ENCODE measurements around the gene GRID1.

GRID1 gene

GRCh38 chr10:85915245-85915846 is 451.2 kb downstream of the GRID1 start:
- DNase-seq: no peak

- no peak for DNase-seq
Observed at GRCh38 chr10:85914720-85915119, 451.9 kb downstream of the GRID1 start.

- no peak for DNase-seq
Observed at GRCh38 chr10:85908462-85908861, 458.1 kb downstream of the GRID1 start.

- DNase-seq: no peak
Observed at GRCh38 chr10:85902051-85902450, 464.5 kb downstream of the GRID1 start.

GRCh38 chr10:85901599-85901998 is 465.0 kb downstream of the GRID1 start:
- DNase-seq: no peak

- DNase-seq: no peak
Observed at GRCh38 chr10:85900487-85900886, 466.1 kb downstream of the GRID1 start.

- DNase-seq: no peak
Observed at GRCh38 chr10:85900061-85900460, 466.5 kb downstream of the GRID1 start.

- DNase-seq: no peak
Observed at GRCh38 chr10:85891472-85891871, 475.1 kb downstream of the GRID1 start.

GRCh38 chr10:85888559-85888958 is 478.0 kb downstream of the GRID1 start:
- DNase-seq: no peak

GRCh38 chr10:85888004-85888403 is 478.6 kb downstream of the GRID1 start:
- DNase-seq: no peak

GRCh38 chr10:85874208-85874607 is 492.4 kb downstream of the GRID1 start:
- no peak for DNase-seq

- no peak for DNase-seq
Observed at GRCh38 chr10:85873063-85873462, 493.5 kb downstream of the GRID1 start.

- no peak for DNase-seq
Observed at GRCh38 chr10:85868627-85869499, 497.7 kb downstream of the GRID1 start.

GRCh38 chr10:85864868-85865526 is 501.6 kb downstream of the GRID1 start:
- no peak for DNase-seq

- no peak for DNase-seq
Observed at GRCh38 chr10:85864173-85864549, 502.4 kb downstream of the GRID1 start.

- DNase-seq: no peak
Observed at GRCh38 chr10:85863301-85864172, 503.1 kb downstream of the GRID1 start.

GRCh38 chr10:85862771-85863170 is 503.8 kb downstream of the GRID1 start:
- DNase-seq: no peak

GRCh38 chr10:85861513-85862197 is 504.9 kb downstream of the GRID1 start:
- DNase-seq: no peak

- DNase-seq: no peak
Observed at GRCh38 chr10:85859859-85860258, 506.7 kb downstream of the GRID1 start.

GRCh38 chr10:85858776-85859515 is 507.6 kb downstream of the GRID1 start:
- no peak for DNase-seq

GRCh38 chr10:85857791-85858190 is 508.8 kb downstream of the GRID1 start:
- DNase-seq: no peak

GRCh38 chr10:85857305-85857704 is 509.3 kb downstream of the GRID1 start:
- DNase-seq: no peak
